ENCODE results near the gene HAGH.

HAGH gene

GRCh38 chr16:1858189-1858865 lies 31.7 kb upstream of the HAGH start:
- no peak for DNase-seq (ENCODE audit: low read depth in 1 of 2, low spot score in 1 of 2)
- Histone ChIP-seq H3K27ac (replicated peaks) (no peak overlapping the region), H3K4me3 (replicated peaks; ENCODE audit: insufficient read depth, low read length) (no peak overlapping the region), H3K27me3 (ENCODE audit: insufficient read depth, poor library complexity, severe bottlenecking) (peaks cover 42% of the 10 kb centered on the region)
- TF ChIP-seq GABPA (IDR thresholded peaks at IDR 0.05; ENCODE audit: low read depth) (no peak), CTCF (IDR thresholded peaks at IDR 0.05; ENCODE audit: insufficient read depth, low read length) (no peak), SPI1 (IDR thresholded peaks at IDR 0.05; ENCODE audit: borderline replicate concordance, low read depth) (no peak), POLR2AphosphoS5 (IDR thresholded peaks at IDR 0.05; ENCODE audit: low read depth) (no peak), REST (IDR thresholded peaks at IDR 0.05; ENCODE audit: insufficient replicate concordance, low read depth) (no peak)

GRCh38 chr16:1857433-1858097 lies 30.9 kb upstream of the HAGH start:
- no peak for DNase-seq (ENCODE audit: low read depth in 1 of 2, low spot score in 1 of 2)
- Histone ChIP-seq H3K27me3 (ENCODE audit: insufficient read depth, poor library complexity, severe bottlenecking) (peaks cover 43% of the 10 kb centered on the region), H3K27ac (replicated peaks) (no peak overlapping the region), H3K4me3 (replicated peaks; ENCODE audit: insufficient read depth, low read length) (no peak overlapping the region)
- no peak for TF ChIP-seq GABPA (IDR thresholded peaks at IDR 0.05; ENCODE audit: low read depth)
- TF ChIP-seq POLR2AphosphoS5 (IDR thresholded peaks at IDR 0.05; ENCODE audit: low read depth) = no peak
- TF ChIP-seq REST (IDR thresholded peaks at IDR 0.05; ENCODE audit: insufficient replicate concordance, low read depth) = no peak
- no peak for TF ChIP-seq CTCF (IDR thresholded peaks at IDR 0.05; ENCODE audit: insufficient read depth, low read length)
- TF ChIP-seq SPI1 (IDR thresholded peaks at IDR 0.05; ENCODE audit: borderline replicate concordance, low read depth) = no peak

- TF ChIP-seq SPI1 (IDR thresholded peaks at IDR 0.05; ENCODE audit: borderline replicate concordance, low read depth) (no peak), POLR2AphosphoS5 (IDR thresholded peaks at IDR 0.05; ENCODE audit: low read depth) (no peak), CTCF (IDR thresholded peaks at IDR 0.05; ENCODE audit: insufficient read depth, low read length) (no peak), REST (IDR thresholded peaks at IDR 0.05; ENCODE audit: insufficient replicate concordance, low read depth) (no peak), GABPA (IDR thresholded peaks at IDR 0.05; ENCODE audit: low read depth) (no peak)
- DNase-seq (ENCODE audit: low read depth in 1 of 2, low spot score in 1 of 2) = no peak
- Histone ChIP-seq H3K27ac (replicated peaks) (no peak overlapping the region), H3K27me3 (ENCODE audit: insufficient read depth, poor library complexity, severe bottlenecking) (peaks cover 6% of the 10 kb centered on the region), H3K4me3 (replicated peaks; ENCODE audit: insufficient read depth, low read length) (no peak overlapping the region)
These were observed 25.2 kb upstream of the HAGH start for GRCh38 chr16:1851793-1852192.

Data from HL-60 (cell line).